Right renal pelvis (tissue), 4 donors: ENCODE results near the gene SIGMAR1. TPM values are rescaled to one million over a fixed set of nuclear protein-coding genes. Genes with fewer than 3 reads are reported as not detected.

ENCODE experiments used
- DNase-seq, 4 donors: peaks; one replicate each; pipeline ENCODE4 v3.0.0-alpha.2; 2013; ENCODE audit warnings: low read depth in 4 of 4, low spot score in 3 of 4, missing footprints in 1 of 4
- polyA plus RNA-seq, 4 donors: library from polyadenylated mRNA; unstranded; fragments of 120-200 nt; gene quantifications; one replicate each; pipeline ENCODE4 v1.2.1, GENCODE V29; 2013; ENCODE audit not compliant: insufficient read length in 4 of 4

Gene SIGMAR1
- polyA plus RNA-seq, 4 donors, result 48.2 to 52.6 (median 49.9) TPM

GRCh38 chr9:34633851-34634550, 3.6 kb downstream of the SIGMAR1 start:
- DNase-seq, result no peak

GRCh38 chr9:34633166-34633565, 4.4 kb downstream of the SIGMAR1 start:
- no peak for DNase-seq

- no peak for DNase-seq
Observed at GRCh38 chr9:34630402-34631154, 7.0 kb downstream of the SIGMAR1 start.

GRCh38 chr9:34629491-34629808, 8.1 kb downstream of the SIGMAR1 start:
- DNase-seq, result no peak

- no peak for DNase-seq
Observed at GRCh38 chr9:34628656-34629490, 8.7 kb downstream of the SIGMAR1 start, which contains the start of gene ARID3C. ARID3C (minus strand) TSS chr9:34629066; CDS start chr9:34628014, 1,052 bp downstream.

GRCh38 chr9:34627716-34628655, 9.6 kb downstream of the SIGMAR1 start:
- DNase-seq, result no peak

- DNase-seq, result no peak
Observed at GRCh38 chr9:34625186-34625486, 12.5 kb downstream of the SIGMAR1 start.

- no peak for DNase-seq
Observed at GRCh38 chr9:34624475-34625185, 13.0 kb downstream of the SIGMAR1 start.

- DNase-seq, result no peak
Observed at GRCh38 chr9:34623374-34624235, 14.0 kb downstream of the SIGMAR1 start.

- DNase-seq, result peak; percentile 82 to 90 (median 86)
Observed at GRCh38 chr9:34620061-34620994, 17.3 kb downstream of the SIGMAR1 start, which contains the start of gene DCTN3. DCTN3 (minus strand) TSS chr9:34620495; CDS start chr9:34620464, 31 bp downstream.

GRCh38 chr9:34615132-34615531, 22.5 kb downstream of the SIGMAR1 start:
- no peak for DNase-seq

- peak in 1 of 4 donors; percentile 61 for DNase-seq
Observed at GRCh38 chr9:34612788-34613390, 24.7 kb downstream of the SIGMAR1 start.

GRCh38 chr9:34611811-34612787, 25.5 kb downstream of the SIGMAR1 start, which contains the start of gene RPP25L:
RPP25L (minus strand) TSS chr9:34612097; CDS start chr9:34611296, 801 bp downstream.
- peak; percentile 74 to 82 (median 79) for DNase-seq

GRCh38 chr9:34611251-34611810, 26.3 kb downstream of the SIGMAR1 start:
- DNase-seq, result no peak

- DNase-seq, result no peak
Observed at GRCh38 chr9:34610434-34611206, 27.0 kb downstream of the SIGMAR1 start.
